NCI-H510A treated with DMSO at 0.1 percent for 48 hours (cell line): ENCODE measurements around the gene BBX.
"Not testable (repeated sequence)": the region's sequence is repeated elsewhere in the genome, so short reads cannot be mapped to it uniquely, and the experiment has no call there.

Experiments used
- DNase-seq: peaks from one replicate; lab custom pipeline; 2025; lab: John Stamatoyannopoulos, UW

The BBX gene

DNA sequence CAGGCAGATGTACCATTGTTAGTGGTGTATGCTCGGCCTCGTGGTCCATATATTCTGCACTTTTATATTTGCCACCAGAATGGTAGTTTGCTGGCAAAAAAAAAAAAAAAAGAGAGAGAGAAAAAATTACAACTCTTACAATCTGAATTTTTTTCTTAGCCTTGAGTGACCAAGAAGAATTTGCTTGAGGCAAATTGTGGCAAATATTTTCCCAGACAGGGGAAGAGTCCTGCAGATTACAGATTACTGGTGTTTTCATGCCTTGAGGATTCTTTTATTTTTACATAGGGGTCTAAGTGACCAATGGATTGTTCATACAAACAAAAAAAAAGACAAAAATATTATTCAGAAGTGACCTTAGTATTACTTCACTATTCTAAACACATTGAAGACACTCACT, 283.3 kb downstream of the BBX start:
- no peak for DNase-seq

DNA sequence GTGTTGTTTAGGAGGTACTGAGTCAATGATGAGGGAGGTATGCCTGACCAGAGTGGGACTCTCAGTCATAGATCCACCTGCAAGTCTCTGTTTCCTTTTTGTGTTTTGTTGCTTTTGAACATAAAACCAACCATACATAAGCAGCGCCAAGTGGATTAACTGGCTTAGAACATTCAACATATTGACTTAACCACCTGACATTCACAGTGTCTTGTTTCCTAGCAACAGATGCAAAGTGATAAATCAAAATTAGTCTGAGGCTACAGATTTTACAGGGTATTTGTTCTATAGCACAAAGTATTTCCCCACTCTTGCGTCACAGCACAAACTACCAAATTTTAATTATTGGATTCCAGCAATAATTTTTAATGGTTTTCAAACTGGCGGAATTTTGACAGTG, 283.8 kb downstream of the BBX start:
- DNase-seq: peak; percentile 1

DNA sequence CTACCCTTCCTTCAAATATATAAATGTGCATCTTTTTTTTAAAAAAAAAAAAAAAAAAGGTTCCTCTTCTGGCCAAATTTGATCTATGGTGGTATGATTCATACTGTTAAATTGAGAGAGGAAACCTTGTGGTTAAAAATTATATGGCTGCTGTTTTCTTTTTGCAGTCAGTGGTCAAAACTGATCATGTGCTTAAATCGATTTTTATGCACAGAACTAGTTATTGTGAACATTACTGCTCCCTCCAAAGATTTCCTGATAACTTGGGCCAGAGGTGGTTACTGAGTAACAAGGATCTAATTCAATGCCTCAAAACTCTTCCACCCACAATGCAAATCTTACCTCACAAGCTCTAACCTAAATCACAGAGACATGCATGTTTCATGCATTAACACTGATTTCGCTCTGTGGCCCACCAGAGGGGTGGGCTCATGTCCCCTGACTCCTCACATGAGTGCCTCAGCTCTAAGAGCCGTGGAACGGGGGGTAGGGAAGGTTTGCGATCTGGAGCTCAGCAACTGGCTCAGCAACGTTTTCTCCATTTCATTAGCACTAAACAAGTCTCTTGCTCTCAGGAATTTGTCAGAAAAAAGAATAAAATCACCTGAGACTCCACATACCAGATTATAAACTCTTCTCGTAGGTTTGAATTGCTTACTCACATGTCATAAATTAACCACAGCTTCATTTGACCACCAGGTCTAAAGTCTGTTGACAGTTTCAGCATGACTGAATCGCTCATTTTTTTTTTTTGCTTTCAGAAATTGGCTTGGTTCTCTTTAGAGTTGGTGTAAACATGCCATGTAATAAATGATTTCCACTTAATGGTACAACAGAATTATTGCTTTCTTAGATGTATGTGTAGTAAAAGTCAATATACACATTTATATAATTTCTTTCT, 287.7 kb downstream of the BBX start:
- no peak for DNase-seq

DNA sequence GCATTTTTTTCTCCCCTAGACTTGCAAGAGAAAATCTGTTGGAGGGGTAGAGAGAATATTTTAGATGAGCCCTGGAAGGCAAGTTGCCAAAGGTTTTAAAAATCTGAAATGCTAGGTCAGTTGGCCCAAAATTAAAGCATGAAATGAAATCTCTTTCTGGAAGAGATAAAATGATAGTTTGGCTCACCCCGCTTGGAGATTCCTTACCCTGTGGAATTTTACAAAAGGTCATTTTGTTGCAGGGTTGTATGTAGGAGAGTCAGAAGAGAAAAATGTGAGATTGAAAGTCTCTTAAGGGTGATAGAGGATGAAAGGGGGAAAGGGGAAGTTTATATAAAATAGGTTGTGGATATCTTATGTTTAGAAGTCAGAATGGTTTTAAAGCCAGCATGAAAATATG, 290.3 kb downstream of the BBX start:
- DNase-seq: no peak

DNA sequence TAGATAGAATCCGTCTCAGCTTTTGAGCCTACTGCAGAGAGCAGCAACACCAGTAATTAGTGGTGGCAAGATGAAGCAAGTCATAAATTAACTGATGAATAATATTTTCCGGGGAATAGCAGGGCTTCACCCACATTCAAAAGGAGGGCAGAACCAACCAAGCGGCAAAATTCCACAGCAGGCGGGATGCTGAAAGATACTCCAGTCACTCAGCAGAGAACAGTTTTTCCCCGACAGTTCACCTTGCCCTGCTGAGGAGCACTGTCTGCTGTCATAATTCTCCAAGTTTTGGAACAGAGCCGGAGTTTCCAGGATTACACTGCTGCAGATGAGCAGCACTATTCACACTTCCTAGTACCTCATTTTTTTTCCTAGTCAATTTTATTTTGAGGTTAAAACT, 293.3 kb downstream of the BBX start:
- no peak for DNase-seq

DNA sequence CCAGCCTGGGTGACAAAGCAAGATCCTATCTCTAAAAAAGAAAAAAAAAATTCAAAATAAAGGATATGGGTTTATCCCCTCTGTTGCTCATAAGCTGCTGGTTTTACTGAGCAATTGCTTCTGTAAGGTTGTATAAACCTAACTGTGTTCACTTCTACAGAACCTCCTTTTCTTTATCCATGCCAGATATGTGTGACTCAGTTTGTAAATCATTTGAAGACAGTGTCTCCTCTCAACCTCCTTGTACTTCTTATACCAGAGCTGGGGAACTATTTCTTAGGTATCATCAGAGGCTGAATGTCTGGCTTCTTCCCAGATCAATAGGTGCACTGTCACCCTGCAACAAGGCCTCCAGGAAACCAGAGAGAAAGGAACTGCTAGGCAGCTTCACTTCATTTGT, 294.3 kb downstream of the BBX start:
- DNase-seq: no peak

DNA sequence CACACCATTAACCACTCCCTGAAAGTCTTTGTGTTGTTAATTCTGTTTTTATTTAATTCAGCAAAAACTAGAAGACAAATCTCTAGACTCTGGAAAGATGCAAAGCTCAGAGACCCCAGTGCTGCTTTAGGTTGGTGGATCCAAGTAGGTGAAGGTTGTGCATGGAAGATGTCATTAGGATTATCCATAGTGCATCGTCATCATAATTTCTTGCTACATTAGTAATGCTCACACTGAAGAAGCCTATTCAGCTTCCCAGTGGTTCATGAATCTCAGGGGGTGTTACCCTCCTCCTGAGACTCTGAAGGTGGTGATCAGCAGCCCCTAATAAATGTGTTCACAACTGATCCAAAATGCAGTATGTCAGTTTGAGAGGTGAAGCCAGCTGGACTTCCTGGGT, 295.3 kb downstream of the BBX start:
- DNase-seq: no peak

DNA sequence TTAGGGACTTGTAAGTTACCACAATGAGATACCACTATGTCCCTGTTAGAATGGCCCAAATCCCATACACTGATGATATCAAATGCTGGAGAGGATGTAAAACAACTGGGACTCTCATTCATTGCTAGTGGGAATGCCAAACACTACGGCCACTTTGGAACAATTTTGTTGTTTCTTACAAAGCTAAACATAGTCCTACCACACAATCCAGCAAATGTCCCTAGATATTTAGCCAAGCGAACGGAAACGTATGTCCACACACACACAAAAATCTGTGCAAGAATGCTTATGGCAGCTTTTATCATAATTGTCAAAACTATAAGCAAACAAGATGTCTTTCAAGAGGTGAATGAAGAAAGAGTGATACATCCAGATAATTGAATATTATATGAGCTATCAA, 296.9 kb downstream of the BBX start:
- no peak for DNase-seq

DNA sequence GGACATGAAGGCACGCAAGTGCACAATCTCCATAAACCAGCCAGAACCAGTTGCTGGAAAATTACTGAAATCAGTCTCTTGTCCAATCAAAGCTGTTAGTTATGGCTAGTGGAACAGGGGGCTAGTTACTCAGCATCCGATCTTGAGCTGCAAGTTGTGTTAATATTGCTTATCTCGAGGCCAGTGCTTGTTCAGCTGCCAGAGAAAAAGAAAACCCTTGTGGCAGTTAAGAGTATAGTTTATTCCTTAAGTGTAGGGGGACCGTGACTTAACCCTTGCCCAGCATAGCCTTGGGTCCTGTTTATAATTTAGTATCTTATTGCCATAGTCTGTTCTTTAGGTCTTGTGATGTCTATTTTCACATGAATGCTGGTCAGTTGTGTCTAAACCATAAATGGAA, 299.5 kb downstream of the BBX start:
- DNase-seq: no peak

DNA sequence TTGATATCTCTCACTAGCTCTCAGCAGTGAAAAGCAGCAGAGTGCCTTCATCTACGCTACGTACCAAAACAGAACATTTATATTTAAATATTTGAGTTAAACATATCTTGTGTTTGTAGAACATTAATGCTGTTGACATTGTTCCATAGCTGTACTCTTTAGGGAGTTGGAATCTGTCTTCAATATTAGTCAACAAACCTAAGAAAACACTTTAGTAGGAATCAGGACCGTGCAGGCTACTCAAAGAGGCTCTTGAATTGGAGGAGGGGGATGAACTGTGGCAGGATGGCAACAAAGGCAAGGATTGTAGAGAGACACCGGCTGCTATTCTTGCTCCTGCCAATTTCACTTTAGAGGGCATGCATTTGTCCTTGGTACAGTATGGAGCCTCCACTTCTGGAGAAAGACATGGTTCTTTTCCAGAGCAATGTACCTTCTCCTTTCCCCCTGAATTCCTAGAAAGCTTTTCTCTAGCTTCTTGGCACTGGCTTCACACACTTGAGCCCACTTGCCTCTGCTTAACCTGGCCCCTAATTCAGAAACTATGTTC, 302.1 kb downstream of the BBX start:
- DNase-seq: no peak

DNA sequence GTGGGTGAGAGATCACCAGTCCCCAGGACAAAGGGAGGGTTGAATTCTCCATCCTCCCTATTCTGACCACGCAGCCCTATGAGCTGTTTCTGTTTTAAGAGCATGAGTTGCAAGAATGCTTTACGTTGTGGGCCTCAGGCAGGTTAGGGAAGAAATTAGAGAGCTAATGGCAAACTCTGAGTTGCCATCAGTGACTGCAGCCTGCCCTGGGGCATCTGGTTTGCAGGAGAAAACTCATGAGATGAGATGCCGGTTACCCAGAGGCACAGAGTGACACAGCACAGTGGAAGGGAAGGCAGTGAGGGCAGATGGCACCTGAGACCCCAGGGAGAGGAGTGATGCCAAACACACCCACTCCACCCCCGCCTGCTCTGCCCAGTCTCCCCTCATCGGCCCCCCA, 302.8 kb downstream of the BBX start:
- DNase-seq: no peak

DNA sequence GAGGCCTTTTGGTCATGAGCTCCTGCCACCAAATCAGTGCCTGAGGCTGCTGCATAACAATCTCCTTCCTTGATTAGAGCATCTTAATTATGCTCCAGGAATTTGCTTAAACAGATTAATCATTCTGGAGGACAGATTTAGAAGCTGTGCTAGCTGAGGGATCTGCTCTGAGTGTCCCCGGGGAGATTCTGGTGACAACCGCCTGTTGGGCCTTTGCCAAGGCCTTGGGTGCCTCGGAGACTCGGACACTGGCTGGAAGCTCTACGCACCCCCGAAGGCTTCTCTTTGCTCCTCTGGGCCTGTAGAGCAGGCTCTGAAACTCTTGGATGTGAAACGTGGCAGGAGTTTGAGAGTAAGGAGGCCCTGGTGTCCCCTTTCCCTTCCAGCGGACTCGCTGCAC, 304.0 kb downstream of the BBX start:
- no peak for DNase-seq

DNA sequence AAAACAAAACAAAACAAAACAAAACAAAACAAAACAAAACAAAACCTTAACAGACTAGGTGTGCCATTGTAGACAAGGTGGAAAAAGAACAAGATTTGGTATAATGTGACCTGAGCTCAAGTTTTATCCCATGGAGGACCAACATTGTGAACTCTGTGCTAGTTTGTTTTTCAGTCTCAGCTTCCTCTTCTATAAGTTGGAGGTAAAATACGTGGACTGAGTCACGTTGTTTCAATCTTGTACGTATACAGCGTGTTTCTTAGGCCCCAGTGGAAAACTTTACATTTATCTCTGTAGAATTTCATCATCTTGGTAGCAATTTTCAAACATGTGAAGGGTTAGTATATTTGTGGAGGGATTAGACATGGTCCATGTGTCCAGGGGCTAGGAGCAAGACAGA, 306.4 kb downstream of the BBX start:
- DNase-seq: no peak

DNA sequence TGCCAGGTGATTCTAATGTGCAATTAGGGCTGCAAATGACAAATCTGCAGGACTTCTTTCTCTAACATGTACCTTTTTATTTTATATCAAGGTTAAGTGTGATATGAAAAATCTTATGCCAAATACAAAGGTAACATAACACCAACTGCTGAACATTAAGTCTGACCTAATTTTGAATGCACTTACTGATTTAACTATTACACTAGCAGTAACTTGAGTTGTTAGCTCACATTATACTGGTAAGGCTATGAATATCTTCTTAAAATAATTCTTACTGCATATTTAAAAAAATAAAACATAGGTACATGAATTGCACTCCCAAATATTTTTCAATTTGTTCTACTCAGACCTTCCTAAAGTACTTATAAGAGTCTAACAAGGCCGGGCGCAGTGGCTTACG, 308.8 kb downstream of the BBX start:
- DNase-seq: no peak

DNA sequence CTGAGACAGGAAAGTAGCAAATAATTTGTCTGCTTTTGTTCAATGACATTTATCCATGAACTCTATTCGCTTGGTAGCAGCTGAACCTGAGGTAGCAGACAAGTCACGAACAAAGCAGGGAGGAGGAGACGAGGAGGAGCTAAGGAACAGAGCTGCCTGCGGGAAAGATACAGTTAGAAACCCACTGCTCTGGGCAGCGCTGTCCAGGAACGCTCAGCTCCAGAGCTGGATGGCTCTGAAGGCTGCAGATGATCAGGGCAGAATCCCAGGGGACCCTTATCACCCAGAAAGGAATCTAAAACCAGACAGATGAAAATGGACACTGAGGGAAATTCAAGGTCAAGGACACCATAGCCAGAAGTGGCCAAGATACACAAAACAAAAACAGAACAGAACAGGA, 310.3 kb downstream of the BBX start:
- DNase-seq: no peak

DNA sequence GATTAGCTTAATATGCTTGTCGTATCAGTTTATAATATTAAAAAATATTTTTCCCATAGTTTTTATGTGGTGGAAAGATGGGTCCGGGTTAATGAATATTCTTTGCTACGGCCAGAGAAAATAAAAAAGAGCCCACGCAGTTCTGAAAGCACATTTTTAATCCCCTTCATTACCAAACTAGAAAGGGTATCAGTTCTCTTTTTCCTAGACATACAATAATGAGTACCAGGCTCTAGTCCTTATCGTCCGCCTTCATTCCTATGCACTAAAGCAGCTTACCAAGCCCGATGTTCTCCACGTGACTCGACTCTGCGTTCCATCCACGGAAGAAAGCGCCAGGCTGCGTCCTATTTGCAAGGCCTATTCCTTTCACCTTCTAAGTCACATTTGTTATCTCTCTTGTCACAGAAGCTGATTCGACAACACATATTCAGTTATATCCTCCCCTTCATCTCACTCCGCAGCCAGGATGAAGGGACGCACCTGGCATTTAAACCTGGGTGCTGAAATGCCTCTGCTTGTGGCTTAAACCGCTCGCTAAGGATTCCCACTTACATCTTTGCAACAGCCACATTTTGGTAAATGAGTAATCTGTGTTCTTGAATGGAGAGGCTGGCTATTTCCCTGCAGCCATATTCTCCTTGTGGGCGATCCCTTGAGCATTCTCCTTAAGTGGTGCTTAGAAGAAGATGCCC, 311.1 kb downstream of the BBX start:
- DNase-seq: no peak

DNA sequence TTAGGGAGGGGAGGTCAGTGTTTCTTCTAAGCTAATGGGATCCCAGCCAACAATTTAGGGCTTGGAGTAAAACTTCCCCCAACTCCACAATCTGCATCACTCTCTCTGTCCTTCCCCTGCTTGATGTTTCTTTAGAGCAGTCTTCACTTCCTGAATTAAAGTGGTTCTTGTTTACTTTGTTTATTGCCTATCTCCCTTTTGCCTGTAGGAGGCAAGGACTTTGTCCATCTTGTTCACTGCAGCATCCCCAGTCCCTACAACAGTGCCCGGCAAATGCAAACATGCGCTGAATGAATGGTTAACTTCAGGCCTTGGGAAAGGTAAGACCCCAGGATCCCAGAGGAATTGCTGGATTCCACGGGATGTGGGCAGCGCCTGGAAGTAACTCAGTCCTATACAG, 312.2 kb downstream of the BBX start:
- not testable (repeated sequence) for DNase-seq

DNA sequence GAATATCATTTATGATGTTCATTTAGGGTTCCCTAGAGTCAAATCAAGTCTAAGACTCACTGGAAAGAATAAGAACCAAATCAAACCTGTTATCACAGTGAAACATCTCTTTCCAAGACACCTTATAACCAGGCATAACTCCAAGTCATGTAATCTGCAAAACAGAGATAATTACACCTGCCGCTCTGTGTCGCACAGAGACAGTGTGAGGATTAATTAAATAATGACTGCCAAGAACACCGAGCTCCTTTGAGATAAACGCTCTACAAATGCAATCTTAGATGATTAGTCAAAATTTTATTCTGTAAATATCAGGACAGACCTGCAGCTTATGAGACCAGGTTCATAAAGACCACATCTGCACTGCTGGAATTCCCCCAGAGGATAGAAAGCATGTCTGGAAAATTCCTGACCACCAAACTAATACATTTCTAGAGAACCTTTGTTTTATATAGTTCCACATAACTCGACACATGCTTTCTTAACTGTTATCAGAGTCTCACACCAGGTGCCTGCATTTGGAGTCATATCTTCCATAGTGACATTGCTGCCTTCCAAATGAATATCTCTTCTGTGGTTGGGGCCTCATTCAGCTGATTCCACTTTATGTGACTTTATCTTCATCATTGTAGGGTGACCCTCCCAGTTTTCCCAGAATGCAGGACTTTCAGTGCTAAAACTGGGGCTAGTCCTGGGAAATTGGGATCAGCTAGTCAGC, 315.3 kb downstream of the BBX start:
- DNase-seq: no peak

DNA sequence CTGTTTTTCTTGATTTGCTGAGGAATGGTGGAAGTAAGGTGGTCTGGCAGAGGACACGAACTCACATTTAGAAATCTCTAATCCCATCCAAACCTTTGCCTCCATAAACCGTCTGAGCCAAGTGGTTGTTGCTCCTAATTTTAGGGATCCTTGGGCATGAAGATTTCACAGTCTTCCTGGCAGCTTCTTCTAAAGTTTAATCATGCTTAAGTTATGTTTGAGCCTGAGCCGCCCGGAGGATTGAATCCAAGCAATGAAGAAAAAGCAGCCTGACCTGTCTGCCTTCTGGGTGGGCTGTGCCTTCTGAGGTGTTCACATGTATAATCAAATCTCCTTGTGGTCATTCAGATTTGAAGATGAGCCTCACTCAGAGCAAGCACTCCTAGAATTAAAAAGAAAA, 319.1 kb downstream of the BBX start:
- no peak for DNase-seq

DNA sequence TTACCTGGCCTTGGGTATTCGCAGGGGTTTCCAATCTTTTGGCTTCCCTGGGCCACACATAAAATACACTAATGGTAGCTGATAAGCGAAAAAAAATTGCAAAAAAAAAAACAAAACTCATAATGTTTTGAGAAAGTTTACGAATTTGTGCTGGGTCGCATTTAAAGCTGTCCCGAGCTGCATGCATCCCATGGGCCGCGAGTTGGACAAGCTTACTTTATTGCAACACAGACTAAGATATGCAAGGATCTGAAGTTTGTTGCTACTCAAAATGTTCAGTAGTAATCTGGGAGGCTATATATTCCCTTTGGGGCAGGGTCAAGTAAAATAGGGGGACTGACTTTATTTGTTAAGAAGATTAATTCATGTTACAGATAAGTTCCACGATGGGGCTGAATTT, 320.2 kb downstream of the BBX start:
- no peak for DNase-seq

DNA sequence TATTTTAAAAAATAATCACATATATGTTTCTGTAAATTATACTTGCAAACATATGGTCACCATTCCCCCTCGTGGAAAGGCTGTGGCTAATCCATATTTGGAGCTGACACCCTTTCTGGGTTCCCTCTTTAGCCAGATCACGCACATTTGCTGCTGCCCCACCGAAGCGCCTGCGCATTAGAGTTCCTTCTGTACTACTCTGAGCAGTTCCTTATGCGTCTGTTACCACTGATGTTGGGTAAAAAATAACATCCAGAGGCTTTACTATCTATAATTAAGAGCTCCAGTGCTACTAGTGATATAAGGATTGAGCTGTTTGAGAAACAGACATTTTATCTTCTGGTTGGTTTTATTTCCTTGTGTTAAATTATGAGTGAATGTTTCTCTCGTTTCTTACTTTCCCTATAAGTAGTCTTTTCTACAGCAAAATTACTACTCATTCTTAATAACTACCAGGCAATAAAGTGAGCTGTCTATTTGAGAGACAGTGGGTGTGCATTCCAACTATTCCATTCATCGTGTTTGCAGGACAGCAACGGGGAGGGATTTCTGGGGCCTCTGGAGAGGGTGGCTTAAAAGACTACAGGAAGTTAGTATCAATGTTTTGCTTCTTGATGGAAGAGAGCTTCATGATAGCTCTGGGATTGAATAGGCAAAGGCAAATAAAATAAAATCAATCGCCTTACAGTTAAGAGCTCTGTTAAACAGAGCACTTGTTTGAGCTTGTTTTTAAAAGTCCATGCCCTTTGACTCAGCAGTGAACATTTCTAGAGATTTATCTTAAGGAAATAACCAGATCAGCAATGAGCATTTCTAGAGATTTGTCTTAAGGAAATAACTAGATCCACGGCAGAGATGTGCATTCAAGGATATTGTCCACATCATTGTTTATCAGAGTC, 322.9 kb downstream of the BBX start:
- DNase-seq: peak; percentile 19
